G401.6 (cell line): ENCODE results near the gene C1orf210.

Experiments used
- FAIRE-seq: peaks from 2 replicates; lab custom pipeline; 2012; peaks lifted over from hg19 to GRCh38; lab: Jason Lieb, UNC

C1orf210 gene

DNA sequence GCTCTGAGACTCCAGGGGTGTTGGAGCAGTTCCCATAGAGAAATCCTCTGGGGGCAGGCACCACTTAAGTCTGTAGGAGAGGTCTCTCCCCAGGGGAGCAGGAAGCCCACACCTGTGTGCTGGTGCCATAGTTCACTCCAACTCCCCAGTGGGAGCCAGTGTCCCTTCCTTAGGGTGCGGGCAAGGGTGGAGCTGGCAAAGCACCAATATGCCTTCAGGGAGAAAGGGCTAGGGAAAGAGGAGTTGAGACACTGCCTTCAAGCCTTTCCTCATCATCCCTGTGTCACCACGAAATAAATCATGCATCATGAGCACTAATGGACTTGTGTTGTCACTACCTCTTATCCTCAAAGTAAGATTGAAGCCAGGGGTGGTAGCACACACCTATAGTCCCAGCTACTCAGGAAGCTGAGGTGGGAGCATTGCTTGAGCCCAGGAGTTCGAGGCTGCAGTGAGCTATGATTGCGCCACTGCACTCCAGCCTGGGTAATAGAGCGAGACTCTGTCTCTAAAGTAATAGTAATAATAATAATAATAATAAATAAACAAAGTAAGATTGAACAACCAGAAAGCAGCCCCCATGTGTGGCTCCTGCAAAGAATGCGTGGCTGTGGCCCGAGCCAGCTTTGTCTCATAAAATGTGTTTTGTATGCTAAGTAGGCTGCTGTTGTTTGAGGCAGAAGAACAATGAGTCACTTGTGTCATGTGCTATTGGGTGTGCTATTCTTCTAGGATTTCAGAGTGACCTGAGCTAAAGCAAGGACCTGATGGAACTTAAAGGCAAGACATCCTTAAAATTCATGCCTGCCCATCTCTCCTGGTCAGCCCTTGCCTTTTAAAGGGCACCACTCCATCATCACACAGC is 8.7 kb upstream of the C1orf210 start:
- no peak for FAIRE-seq

DNA sequence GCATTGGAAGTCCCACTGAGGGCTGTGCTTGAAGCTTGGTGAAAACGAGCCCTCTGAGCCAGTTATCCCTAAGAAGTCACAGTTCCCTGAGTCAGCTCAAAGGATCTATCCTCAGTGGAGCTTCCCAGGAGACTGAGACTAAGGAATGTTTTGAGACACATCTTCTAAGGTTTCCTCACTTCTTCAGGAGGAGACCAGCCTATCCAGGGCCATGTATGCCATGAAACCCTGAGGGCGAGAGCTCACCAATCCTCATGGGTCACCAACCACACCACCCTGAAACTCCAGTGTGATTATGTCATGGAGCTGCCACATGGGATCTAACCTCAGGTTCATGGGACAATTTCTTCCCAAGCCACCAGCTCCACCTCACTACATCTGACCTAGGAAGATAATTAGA is 7.8 kb upstream of the C1orf210 start:
- no peak for FAIRE-seq

DNA sequence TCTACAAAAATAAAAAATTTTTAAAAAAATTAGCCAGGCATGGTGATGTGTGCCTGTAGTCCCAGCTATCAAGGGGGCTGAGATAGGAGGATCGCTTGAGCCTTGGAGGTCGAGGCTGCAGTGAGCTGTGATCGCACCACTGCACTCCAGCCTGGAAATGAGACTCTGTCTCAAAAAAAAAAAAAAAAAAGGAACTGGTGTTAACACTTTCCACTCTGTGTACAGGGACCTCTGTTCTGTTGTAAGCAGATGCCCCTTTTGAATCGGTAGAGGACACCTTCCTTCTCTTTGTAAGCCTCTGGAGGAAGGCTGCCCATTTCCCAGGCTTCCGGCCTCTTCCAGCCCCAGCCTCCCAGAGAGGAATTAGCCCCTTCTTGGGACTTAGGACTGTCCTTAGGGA is 7.3 kb upstream of the C1orf210 start:
- FAIRE-seq = no peak

DNA sequence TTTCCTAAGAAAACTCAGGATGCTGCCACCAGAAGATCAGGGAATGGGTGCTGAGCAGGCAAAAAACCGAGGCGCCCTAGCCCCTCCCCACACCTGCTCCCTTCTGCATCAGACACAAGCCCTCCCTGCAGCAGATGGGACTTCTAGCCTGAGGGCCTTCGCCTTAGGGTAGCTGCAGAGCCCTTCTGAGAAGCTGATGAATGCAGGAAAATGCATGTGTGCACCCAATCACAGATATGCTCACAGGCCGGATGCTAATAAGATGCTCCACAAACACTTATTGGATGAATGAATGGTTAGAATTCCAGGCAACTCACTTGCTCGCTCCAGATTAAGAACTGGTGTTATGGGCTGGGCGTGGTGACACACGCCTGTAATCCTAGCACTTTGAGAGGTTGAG is 6.8 kb upstream of the C1orf210 start:
- FAIRE-seq = no peak

DNA sequence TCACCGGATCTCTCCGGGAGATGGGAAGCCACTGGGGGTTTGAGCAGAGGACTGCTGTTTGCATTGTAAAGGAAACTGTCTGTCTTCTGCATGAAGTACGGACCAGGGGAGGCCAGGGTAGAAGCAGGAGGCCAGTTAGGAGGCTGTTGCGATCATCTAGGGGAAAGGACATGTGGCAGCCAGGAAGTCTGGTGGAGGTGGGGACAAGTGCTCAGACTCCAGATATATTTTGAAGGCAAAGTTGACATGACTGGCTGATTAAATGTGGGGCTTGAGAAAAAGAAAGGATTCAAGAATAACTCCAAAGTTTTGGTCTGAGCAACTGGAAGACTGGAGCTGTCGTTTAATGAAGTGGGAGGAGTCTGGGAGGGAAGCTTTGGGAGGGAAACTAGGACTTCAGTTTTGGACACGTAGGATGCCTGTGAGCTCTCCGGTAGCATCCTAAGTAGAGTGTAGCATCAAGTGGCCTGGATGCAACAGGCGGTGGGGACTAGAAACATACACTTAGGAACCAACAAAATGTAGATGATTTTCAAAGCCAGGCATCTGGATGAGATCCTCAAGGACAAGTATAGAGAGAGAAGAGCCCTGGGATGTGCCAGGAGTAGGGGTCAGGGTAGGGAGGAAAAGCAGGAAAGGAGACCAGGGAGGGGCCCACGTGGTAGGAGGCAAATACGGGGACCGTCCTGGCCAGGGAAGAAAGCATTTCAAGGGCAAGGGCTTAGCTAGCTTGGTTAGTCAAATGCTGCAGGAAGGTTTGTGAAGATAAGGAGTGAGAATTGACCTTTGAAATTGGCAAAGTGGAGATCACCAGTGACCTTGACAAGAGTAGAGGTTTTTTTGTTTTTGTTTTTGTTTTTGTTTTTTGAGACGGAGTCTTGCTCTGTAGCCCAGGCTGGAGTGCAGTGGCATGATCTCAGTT is 3.7 kb upstream of the C1orf210 start:
- FAIRE-seq = no peak

DNA sequence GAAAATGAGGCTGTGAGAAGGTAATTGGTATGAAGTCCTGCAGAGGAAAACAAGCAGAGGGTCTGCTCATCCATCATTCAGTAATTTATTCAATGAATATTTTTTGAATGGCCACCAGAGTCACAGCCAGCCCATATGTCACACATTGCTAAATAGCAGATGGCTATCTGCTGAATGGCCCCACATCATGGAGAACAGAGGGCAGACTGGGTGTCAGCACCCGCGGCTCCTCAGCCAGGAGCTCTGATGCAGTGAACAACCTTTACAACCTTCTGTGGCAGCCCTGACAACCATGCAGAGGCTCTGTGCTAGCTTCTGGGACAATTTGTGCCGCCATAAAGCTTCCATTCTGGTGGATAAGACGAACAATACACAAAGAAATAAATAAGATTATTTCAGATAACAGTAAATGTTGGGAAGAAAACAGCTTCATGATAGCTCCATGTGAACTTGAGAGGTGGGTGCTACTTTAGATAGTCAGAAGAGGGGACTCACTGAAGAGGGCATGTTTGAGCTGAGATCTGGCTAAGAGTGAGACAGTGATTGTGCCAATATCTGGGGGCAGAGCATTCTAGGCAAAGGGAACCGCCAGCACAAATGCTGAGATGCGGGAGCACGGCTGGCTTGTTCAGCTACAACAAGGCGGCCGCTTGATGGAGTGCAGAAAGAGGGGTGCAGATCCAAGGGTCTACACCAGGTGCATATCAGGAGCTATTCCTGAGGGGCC is 2.8 kb upstream of the C1orf210 start:
- no peak for FAIRE-seq

DNA sequence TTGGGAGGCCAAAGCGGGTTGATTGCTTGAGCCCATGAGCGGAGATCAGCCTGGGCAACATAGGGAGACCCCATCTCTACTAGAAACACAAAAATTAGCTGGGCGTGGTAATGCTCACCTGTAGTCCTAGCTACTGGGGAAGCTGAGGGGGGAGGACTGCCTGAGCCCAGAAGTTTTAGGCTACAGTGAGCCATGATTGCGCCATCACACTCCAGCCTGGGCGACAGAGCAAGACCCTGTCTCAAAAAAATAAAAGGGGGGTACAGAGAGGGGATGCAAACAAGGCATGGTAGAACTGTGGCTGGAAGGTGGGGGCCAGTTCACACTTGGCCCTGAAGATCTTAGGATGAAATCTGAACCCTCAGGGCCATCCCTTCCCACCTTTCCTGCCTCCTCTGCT is 1.2 kb upstream of the C1orf210 start:
- FAIRE-seq = no peak

DNA sequence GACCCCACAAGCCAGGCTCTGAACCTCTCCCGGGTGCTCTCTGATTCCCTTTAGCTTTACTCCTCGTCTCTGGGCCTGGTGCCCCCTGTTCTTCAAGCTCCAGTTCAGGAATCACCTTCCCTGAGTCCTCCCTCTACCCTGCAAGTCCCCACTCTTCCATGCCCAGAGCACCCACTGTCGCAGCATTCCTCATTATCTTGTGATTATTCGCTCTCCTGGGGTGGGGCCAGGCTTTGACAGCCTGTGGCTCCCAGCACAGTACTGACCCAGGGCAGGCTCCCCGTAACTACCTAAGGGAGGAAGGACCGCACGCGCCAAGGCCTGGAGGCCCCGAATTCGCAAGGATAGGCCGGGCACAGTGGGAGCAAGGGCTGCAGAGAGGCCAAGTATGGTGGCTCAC is 734 bp upstream of the C1orf210 start:
- FAIRE-seq = no peak

DNA sequence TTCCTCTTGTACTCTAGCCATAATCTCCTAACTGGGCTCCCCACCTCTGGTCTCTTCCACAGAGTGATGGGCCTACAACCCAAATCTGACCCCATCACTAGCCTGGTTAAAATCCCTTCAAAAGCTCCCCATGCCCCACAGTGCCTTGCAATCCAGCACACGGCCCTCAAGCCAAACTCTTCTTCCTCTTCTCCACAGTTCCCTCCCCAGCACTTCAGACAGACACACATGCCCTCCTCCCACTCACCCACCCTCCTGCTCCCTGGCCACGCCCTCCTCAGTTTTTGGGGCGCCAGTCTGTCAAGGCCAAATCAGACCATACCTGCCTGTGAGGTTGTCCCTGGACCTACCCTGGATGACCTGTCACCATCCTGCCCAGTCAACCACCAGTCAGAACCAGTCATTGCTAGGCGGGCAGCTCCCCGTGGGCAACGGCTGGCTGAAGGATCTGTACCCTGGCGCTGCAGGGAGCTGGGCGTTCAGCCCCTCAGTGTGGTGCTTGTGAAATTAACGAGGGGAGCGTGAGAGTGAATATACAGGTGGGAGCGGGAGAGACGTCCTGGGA is 753 bp downstream of the C1orf210 start:
- no peak for FAIRE-seq

DNA sequence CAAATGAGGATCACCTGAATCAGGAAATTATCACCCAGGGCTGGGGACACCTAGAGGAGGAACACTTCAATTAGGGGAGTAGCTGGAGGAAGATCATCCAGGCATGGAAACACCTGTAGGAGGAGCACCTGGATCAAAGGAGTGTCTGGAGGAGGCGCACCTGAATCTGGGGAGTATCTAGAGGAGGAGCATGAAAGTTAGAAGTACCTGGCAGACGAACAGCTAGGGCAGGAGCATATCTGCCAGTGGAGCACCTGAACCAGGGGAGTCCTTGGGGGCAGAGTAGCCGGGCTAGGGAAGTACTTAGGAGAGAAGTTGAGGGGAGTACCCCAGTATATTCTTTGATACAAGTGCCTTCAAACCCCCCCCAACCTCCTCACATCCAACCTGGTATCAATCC is 1.3 kb downstream of the C1orf210 start:
- no peak for FAIRE-seq

DNA sequence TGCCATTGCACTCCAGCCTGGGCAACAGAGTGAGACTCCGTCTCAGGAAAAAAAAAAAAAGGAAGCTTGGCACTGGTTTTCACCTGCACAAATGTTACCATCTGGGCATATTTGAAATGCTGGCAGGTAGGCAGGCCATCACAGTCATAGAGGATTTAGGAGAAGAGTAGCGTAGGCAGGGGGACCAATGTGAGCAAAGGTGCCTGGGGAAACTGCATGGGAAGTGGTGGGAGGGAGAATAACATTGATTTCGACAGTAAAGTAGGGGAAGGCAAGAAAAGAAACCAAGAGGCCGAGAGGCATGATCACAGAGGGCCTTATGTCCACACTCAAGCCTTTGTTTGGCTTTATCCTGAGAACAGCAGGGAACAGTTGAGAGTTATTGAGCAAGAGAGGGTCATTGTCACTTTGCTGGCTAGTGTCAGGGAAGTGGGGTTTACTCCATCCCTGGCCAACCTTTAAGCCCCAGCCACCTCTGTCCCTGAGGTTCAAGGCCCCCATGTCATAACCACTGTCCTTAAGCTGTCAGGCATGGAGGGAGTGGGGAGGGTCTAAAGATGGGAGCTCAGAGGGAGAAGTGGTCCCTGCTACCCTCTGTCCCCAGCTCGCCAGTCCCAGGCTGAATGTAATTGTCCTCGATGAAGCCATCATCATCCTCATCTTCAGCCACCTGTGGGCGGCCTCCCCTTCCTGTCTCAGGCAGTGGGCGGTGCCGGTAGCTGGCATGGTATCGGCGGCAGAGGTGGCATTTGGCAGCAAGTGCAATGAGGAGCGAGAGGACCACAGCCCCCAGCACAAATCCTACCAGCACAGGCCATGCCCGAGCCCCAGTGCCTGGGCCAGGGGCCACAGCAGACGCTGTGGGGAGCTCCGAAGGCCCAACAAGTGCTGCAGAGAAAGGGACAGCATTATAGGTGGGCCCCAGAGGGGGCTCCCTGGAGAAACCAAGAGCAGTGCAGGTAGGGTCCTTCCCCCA is 2.9 kb downstream of the C1orf210 start:
- FAIRE-seq = no peak

DNA sequence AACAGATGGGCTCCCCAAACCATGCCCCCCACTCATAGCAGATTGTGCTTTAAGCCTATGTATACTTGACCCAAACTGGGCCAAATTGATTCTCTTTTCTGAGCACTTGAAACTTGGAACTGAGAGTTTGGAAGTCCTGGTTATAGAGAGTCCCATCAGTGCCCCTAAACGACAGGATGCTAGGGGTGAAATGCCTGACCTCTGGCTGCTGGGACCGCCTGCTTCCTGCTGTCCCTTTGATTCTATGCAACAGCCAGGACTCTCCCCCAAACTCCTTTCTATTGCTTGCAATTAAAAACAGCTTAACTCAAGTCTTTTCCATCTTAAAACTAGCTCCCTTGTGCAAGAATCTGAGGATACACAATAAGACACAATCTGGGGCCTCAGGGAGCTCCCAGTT is 4.7 kb downstream of the C1orf210 start:
- no peak for FAIRE-seq

DNA sequence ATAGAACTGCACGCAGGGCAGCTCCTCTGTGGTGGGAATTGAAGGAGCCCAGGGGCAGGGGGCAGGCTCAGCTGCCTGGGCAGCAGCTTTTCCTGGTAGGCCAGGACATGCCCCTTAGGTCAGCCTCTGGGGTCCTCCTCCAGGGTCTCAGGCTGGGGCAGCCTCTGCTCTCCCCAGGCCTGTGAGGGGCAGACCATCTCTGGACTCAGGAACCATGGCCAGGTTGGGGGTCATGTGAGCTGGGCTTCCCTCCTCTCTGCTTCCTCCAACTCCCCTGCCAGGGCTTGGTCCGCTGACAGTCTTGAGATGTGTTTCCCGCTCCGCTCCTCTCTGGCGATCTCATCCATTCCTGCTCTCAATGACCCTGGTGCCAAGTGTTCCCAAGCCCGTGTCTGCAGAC is 5.7 kb downstream of the C1orf210 start:
- no peak for FAIRE-seq

DNA sequence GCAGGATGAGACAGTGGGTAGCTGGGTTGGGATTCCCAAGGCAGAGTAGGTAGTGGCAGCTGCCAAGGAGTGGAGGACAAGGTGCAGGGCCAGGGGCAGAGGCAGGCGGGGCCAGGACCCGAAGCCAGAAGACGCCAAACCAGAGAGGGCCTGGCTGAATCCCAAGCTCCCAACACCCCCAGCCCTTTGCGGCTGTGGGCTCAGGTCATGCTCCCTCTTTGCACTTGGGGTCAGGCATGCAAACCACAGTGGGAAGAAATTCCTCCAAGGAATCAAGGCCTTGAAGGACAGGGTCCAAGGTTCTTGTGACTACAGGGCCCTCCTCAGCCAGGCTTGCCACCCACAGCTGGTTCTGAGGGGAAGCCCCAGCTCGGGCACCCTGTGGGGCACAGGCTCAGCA is 6.2 kb downstream of the C1orf210 start:
- FAIRE-seq = no peak

DNA sequence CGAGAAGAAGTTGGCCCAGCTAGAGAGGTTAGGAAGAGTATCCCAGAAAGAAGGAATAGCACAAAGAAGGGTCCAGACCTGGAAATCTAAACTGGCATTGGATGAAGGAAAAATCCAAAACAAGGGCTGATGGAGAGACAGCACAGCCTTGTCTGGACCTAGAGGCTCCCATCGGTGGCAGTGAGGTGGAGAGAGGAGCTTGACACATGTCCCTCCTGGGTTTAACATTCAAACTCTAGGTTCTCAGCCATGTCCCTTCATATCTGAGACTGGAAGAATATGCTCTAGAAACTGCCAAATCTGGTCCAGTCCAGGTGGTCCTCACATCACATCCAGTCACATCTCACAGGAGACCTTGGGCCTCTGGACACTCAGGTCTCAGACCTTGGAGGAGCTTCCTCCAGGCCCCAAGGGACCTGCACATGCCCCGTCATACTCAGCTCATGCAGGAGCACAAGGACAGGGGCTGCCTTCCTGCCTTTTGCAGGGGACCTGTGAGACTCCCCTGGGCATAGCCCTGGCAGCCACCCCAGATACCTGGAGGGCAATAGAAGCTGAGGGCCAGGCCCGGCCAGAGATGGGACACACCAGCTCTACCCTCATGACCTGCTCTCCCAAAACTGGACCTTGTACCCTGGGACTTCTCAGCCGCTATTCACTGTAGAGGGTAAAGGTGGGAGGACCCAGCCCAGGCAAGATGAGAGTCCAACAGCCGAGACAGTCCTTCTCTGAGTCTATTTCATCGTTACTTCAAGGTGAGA is 8.1 kb downstream of the C1orf210 start:
- no peak for FAIRE-seq

DNA sequence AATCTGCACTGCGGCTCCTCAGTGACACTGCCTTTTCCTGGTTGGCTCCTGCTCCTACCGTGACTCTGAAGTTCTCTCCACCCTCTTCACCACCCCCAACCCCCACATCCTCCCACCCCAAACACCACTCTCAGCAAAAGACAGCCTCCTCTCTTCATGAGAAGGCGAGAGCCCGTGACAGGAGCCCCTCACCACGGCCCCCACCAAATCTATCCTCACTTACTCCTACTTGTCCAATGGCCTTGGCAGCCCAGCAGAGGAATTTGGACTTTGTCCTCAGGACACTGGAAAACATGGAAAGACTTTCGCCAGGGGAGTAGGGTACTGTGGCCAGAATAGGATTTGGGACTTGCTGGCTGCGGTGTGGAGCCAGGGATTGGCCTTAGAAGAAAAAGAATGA is 8.7 kb downstream of the C1orf210 start:
- FAIRE-seq = no peak

DNA sequence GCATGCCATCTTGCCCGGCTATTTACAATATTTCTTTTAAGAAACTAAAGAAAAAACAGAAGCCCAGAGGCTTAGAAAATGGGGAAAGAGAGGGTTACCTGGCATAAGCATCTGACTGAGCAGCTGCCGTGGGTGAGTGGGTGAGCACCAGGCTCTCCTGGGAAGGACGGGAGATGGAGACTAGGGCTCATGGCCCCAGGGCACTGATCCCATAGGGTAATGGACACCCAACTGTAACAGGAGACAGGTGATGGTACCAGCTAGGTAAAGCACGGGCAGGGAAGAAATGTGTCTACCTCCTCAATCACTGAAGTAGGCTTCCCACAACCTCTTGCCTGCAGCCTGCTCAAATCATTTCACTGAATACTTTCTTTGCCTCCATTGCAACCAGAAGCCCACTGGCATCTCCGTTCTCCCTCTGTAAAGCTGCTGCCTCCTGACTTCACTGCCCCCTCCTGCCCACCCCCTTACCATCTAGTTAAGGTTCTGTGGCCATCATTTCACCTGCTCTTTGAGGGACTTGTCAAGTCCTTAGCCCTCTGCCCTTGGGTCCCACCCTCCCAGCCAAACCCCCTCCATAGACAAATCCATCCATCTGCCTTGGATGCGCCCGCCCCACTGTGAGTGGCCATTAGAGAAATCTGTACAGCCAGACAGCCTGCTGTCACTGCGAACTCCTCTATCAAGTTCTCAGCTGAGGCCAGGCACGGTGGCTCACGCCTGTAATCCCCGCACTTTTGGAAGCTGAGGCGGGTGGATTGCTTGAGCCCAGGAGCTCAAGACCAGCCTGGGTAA is 9.4 kb downstream of the C1orf210 start:
- FAIRE-seq = no peak

DNA sequence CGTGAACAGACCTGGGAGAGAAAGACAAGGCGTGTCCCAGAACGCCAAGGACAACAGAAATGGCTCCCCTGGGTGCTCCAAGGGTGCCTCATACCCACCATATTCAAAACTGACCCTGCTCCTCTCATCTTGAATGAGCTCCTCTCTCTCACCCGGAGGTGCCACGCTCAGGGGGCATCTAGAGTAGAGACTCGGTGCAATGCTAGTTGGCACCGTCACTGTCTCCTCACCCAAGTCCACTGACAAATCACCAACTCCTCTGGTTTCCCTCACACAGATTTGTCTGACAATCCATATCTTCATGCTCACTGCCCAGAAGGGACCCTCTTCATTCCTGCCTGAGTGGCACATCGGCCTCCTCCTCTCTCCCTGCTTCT is 10.6 kb downstream of the C1orf210 start:
- FAIRE-seq = no peak

DNA sequence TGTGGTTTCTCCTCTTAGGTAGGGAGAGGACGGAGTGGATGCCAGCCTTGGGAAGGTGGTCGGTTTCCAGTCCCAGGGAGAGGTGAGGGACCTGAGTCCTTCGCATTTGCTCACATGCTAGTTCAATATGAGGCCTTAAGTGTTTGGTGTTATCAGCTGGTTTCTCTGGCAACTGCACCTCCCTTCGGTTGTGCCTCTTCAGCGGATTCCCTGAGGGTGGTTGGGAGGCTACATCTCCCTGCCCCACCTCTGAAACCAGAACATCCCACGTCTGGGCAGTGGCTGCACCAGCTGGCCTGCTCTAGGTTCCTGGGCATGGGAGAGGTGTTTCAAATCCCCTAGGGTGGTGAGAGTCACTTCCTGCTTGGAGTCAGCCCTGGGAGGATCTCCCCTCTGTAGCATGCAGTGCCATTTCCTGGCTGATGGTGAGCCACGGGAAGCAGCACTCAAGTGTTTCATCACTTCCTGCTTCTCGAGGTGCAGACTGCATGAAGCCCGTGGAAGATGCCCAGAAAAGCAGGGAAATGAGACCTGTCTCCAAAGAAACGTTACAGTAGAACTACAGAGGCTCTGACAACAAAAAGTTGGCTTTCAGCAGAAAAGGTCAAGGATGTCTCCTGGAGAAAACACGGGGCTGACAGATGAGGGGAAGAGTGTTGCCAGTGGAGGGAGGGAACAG is 11.1 kb downstream of the C1orf210 start:
- no peak for FAIRE-seq
